CD8-positive, alpha-beta memory T cell (primary cell): ENCODE results near the gene CLDN9. TPM values are rescaled to one million over a fixed set of nuclear protein-coding genes. Genes with fewer than 3 reads are reported as not detected.

Experiments used
- CTCF ChIA-PET: fragments of 350-600 bp; sonication (Branson Sonifier 250); formaldehyde crosslinking; loops from one replicate; lab custom pipeline; 2021; ENCODE audit warnings: antibody characterized with exemption; lab: Charles Lee
- POLR2A ChIA-PET: fragments of 350-600 bp; sonication (Branson Sonifier 250); formaldehyde crosslinking; loops from one replicate; lab custom pipeline; 2021; ENCODE audit warnings: antibody characterized with exemption; lab: Charles Lee
- DNase-seq, 5 donors: peaks; one replicate each; pipeline versions ENCODE4 v3.0.0 to v3.0.0-alpha.2; 2020 to 2022; ENCODE audit warnings: mixed read lengths in 1 of 5
- H3K27ac ChIP-seq: one replicate; pipeline ENCODE4 v1.7.0; 2013; ENCODE audit warnings: low read depth, mild to moderate bottlenecking, low read length, moderate library complexity
- H3K27me3 ChIP-seq: 2 replicates; pipeline ENCODE4 v1.7.0; 2013; ENCODE audit warnings: low read length, mild to moderate bottlenecking; ENCODE audit not compliant: insufficient read depth, poor library complexity, severe bottlenecking
- H3K36me3 ChIP-seq: 2 replicates; pipeline ENCODE4 v1.7.0; 2013; ENCODE audit warnings: mild to moderate bottlenecking, low read length, moderate library complexity; ENCODE audit not compliant: insufficient read depth
- H3K4me1 ChIP-seq: 2 replicates; pipeline ENCODE4 v1.7.0; 2013; ENCODE audit warnings: mild to moderate bottlenecking, low read length, moderate library complexity; ENCODE audit not compliant: insufficient read depth
- H3K4me3 ChIP-seq: 2 replicates; pipeline ENCODE4 v1.7.0; 2013; ENCODE audit warnings: mild to moderate bottlenecking, low read length
- H3K9me3 ChIP-seq: 2 replicates; pipeline ENCODE4 v1.7.0; 2013; ENCODE audit warnings: mild to moderate bottlenecking, low read length
- H3K27ac Mint-ChIP-seq, 8 donors: one replicate each; pipeline ENCODE4 v1.8.0; 2020 to 2021; ENCODE audit warnings: mixed read lengths in 8 of 8, mild to moderate bottlenecking in 6 of 8, inconsistent platforms in 3 of 8, moderate library complexity in 3 of 8
- H3K27me3 Mint-ChIP-seq, 2 donors: one replicate each; pipeline ENCODE4 v1.8.0; 2020 to 2021; ENCODE audit warnings: mixed read lengths in 2 of 2, mild to moderate bottlenecking in 1 of 2, moderate library complexity in 1 of 2
- H3K36me3 Mint-ChIP-seq, 3 donors: one replicate each; pipeline ENCODE4 v1.8.0; 2020 to 2021; ENCODE audit warnings: mixed read lengths in 3 of 3, inconsistent platforms in 1 of 3, mild to moderate bottlenecking in 1 of 3
- H3K4me1 Mint-ChIP-seq, 3 donors: one replicate each; pipeline ENCODE4 v1.8.0; 2020 to 2021; ENCODE audit warnings: mixed read lengths in 3 of 3, inconsistent platforms in 1 of 3, mild to moderate bottlenecking in 1 of 3
- H3K4me3 Mint-ChIP-seq, 7 donors: one replicate each; pipeline ENCODE4 v1.8.0; 2020 to 2021; ENCODE audit warnings: mixed read lengths in 7 of 7, mild to moderate bottlenecking in 6 of 7, moderate library complexity in 4 of 7, inconsistent platforms in 2 of 7
- H3K9me3 Mint-ChIP-seq, 5 donors: one replicate each; pipeline ENCODE4 v1.8.0; 2020 to 2022; ENCODE audit warnings: mixed read lengths in 5 of 5, mild to moderate bottlenecking in 3 of 5, moderate library complexity in 2 of 5, inconsistent platforms in 1 of 5
- polyA plus RNA-seq: library from polyadenylated mRNA; unstranded; fragments of 300-500 nt; fragmentation: Illumina TruSeq; gene quantifications from one replicate; pipeline ENCODE4 v1.2.3, GENCODE V29; 2021
- total RNA-seq, 2 experiments: library from RNA; stranded (reverse); gene quantifications; one replicate each; pipeline ENCODE4 v1.2.3, GENCODE V29; 2021

CLDN9 gene
- total and polyA plus RNA-seq, 3 experiments from 2014 or later, result not detected

- no peaks in the 10 kb centered on the region for H3K9me3 ChIP-seq
- H3K27me3 ChIP-seq, result no peaks in the 10 kb centered on the region
- H3K4me1 ChIP-seq, result peaks cover 22% of the 10 kb centered on the region
- H3K27ac ChIP-seq, result no peak overlapping the region
- H3K27me3 Mint-ChIP-seq, result peaks cover 8 to 9% of the 10 kb centered on the region in 2 donors
- ChIA-PET POLR2A (interaction anchor here (0.7 to 1.0 kb wide), 6 partner anchors 16 to 54 kb away, joined by 3 to 7 read pairs (median 4); partner anchors contain the start of gene TNFRSF12A), CTCF (interaction anchor here (0.7 to 14.4 kb wide), 18 partner anchors 8 to 162 kb away, joined by 3 to 289 read pairs (median 4); partner anchors contain the start of genes HCFC1R1, IL32, THOC6 and TNFRSF12A)
- DNase-seq, result no peak
- H3K9me3 Mint-ChIP-seq, result peaks cover 0 to 2% (median 0%) of the 10 kb centered on the region in 5 donors
- no peak overlapping the region for H3K4me3 ChIP-seq
- peak overlapping the region in 1 of 8 donors; percentile 79 for H3K27ac Mint-ChIP-seq
- H3K4me1 Mint-ChIP-seq, result peaks cover 24 to 34% (median 28%) of the 10 kb centered on the region in 3 donors
- H3K36me3 ChIP-seq, result no peaks in the 10 kb centered on the region
- H3K4me3 Mint-ChIP-seq, result no peak overlapping the region
- H3K36me3 Mint-ChIP-seq, result no peaks in the 10 kb centered on the region
Measured at GRCh38 chr16:3004319-3004718, 8.4 kb upstream of the CLDN9 start.

GRCh38 chr16:3004781-3005284, 7.9 kb upstream of the CLDN9 start:
- no peak overlapping the region for H3K4me3 ChIP-seq
- DNase-seq, result no peak
- Mint-ChIP-seq H3K27ac (no peak overlapping the region), H3K9me3 (peaks cover 0 to 2% (median 0%) of the 10 kb centered on the region in 5 donors), H3K36me3 (no peaks in the 10 kb centered on the region), H3K27me3 (peaks cover 8 to 9% of the 10 kb centered on the region in 2 donors), H3K4me3 (peak overlapping the region; percentile 40 to 83 (median 61)), H3K4me1 (peaks cover 24 to 34% (median 28%) of the 10 kb centered on the region in 3 donors)
- no peaks in the 10 kb centered on the region for H3K9me3 ChIP-seq
- peaks cover 22% of the 10 kb centered on the region for H3K4me1 ChIP-seq
- ChIA-PET CTCF (interaction anchor here (1.3 to 14.4 kb wide), 4 partner anchors 22 to 146 kb away, joined by 3 to 289 read pairs (median 15); partner anchors contain the start of genes HCFC1R1, THOC6 and TNFRSF12A), POLR2A (no interaction called here)
- H3K36me3 ChIP-seq, result no peaks in the 10 kb centered on the region
- no peaks in the 10 kb centered on the region for H3K27me3 ChIP-seq
- H3K27ac ChIP-seq, result peak overlapping the region; percentile 59

GRCh38 chr16:3007059-3007956, 5.4 kb upstream of the CLDN9 start:
- Histone ChIP-seq H3K27me3 (peaks cover 3% of the 10 kb centered on the region), H3K36me3 (no peaks in the 10 kb centered on the region), H3K27ac (peak overlapping the region; percentile 60), H3K9me3 (no peaks in the 10 kb centered on the region), H3K4me1 (peaks cover 22% of the 10 kb centered on the region), H3K4me3 (no peak overlapping the region)
- H3K4me1 Mint-ChIP-seq, result peaks cover 24 to 36% (median 28%) of the 10 kb centered on the region in 3 donors
- DNase-seq, result no peak
- H3K9me3 Mint-ChIP-seq, result no peaks in the 10 kb centered on the region
- H3K27ac Mint-ChIP-seq, result peak overlapping the region in 5 of 8 donors; percentile 43 to 63 (median 46)
- no peaks in the 10 kb centered on the region for H3K36me3 Mint-ChIP-seq
- peaks cover 7 to 8% of the 10 kb centered on the region in 2 donors for H3K27me3 Mint-ChIP-seq
- CTCF ChIA-PET, result interaction anchor here (0.8 to 14.4 kb wide), 8 partner anchors 10 to 164 kb away, joined by 3 to 289 read pairs (median 4); partner anchors contain the start of genes HCFC1R1, THOC6, TNFRSF12A and ZNF213
- H3K4me3 Mint-ChIP-seq, result peak overlapping the region; percentile 69 to 85 (median 72)
- POLR2A ChIA-PET, result interaction anchor here (1.1 kb wide), 1 partner anchor 13 kb away, joined by 4 read pairs; the partner anchor contains the start of gene TNFRSF12A

- CTCF ChIA-PET, result interaction anchor here (1.0 to 14.4 kb wide), 6 partner anchors 9 to 163 kb away, joined by 3 to 289 read pairs (median 4); partner anchors contain the start of genes HCFC1R1, THOC6, TNFRSF12A and ZNF213
Measured at GRCh38 chr16:3007957-3008689, 4.6 kb upstream of the CLDN9 start.

GRCh38 chr16:3008690-3009037, 4.1 kb upstream of the CLDN9 start:
- CTCF ChIA-PET, result interaction anchor here (1.7 to 14.4 kb wide), 3 partner anchors 18 to 126 kb away, joined by 4 to 289 read pairs (median 7); partner anchors contain the start of genes HCFC1R1, THOC6, TNFRSF12A and ZNF213
- peak overlapping the region in 2 of 8 donors; percentile 44 to 83 for H3K27ac Mint-ChIP-seq
- DNase-seq, result no peak
- peak overlapping the region; percentile 60 for H3K27ac ChIP-seq
- H3K36me3 Mint-ChIP-seq, result no peaks in the 10 kb centered on the region
- H3K9me3 Mint-ChIP-seq, result no peaks in the 10 kb centered on the region
- H3K27me3 ChIP-seq, result peaks cover 3% of the 10 kb centered on the region
- no peaks in the 10 kb centered on the region for H3K36me3 ChIP-seq
- H3K4me1 ChIP-seq, result peaks cover 22% of the 10 kb centered on the region
- H3K4me3 ChIP-seq, result peak overlapping the region; percentile 32
- H3K4me3 Mint-ChIP-seq, result peak overlapping the region in 2 of 7 donors; percentile 45 to 69
- H3K27me3 Mint-ChIP-seq, result peaks cover 5 to 14% of the 10 kb centered on the region in 2 donors
- H3K4me1 Mint-ChIP-seq, result peaks cover 24 to 41% (median 28%) of the 10 kb centered on the region in 3 donors
- POLR2A ChIA-PET, result interaction anchor here (0.6 kb wide), 1 partner anchor 23 kb away, joined by 3 read pairs; no protein-coding TSS in a partner anchor
- no peaks in the 10 kb centered on the region for H3K9me3 ChIP-seq

More at GRCh38 chr16:3007957-3008689, 4.6 kb upstream of the CLDN9 start:
- POLR2A ChIA-PET, result interaction anchor here (1.1 kb wide), 1 partner anchor 12 kb away, joined by 4 read pairs; the partner anchor contains the start of gene TNFRSF12A
- Histone ChIP-seq H3K4me1 (peaks cover 22% of the 10 kb centered on the region), H3K36me3 (no peaks in the 10 kb centered on the region), H3K9me3 (no peaks in the 10 kb centered on the region), H3K27ac (peak overlapping the region; percentile 60), H3K4me3 (peak overlapping the region; percentile 32), H3K27me3 (peaks cover 3% of the 10 kb centered on the region)
- peaks cover 24 to 42% (median 28%) of the 10 kb centered on the region in 3 donors for H3K4me1 Mint-ChIP-seq
- no peaks in the 10 kb centered on the region for H3K36me3 Mint-ChIP-seq
- peak in 2 of 5 donors; percentile 24 to 27 for DNase-seq
- peak overlapping the region in 4 of 8 donors; percentile 43 to 63 (median 46) for H3K27ac Mint-ChIP-seq
- H3K4me3 Mint-ChIP-seq, result peak overlapping the region; percentile 69 to 85 (median 72)
- H3K27me3 Mint-ChIP-seq, result peaks cover 5 to 14% of the 10 kb centered on the region in 2 donors
- no peaks in the 10 kb centered on the region for H3K9me3 Mint-ChIP-seq

GRCh38 chr16:3009568-3010390, 2.9 kb upstream of the CLDN9 start:
- Mint-ChIP-seq H3K4me1 (peaks cover 24 to 36% (median 24%) of the 10 kb centered on the region in 3 donors), H3K9me3 (no peaks in the 10 kb centered on the region), H3K27me3 (peaks cover 4 to 18% of the 10 kb centered on the region in 2 donors), H3K36me3 (no peaks in the 10 kb centered on the region), H3K27ac (no peak overlapping the region), H3K4me3 (no peak overlapping the region)
- H3K36me3 ChIP-seq, result no peaks in the 10 kb centered on the region
- no peak overlapping the region for H3K27ac ChIP-seq
- H3K9me3 ChIP-seq, result no peaks in the 10 kb centered on the region
- peaks cover 3% of the 10 kb centered on the region for H3K27me3 ChIP-seq
- no peak overlapping the region for H3K4me3 ChIP-seq
- peaks cover 22% of the 10 kb centered on the region for H3K4me1 ChIP-seq
- ChIA-PET CTCF (interaction anchor here (0.6 to 14.4 kb wide), 2 partner anchors 17 to 137 kb away, joined by 3 to 289 read pairs; partner anchors contain the start of genes HCFC1R1, THOC6 and TNFRSF12A), POLR2A (interaction anchor here (0.6 kb wide), 1 partner anchor 18 kb away, joined by 7 read pairs; no protein-coding TSS in a partner anchor)
- no peak for DNase-seq
